NCI-H524 (cell line): Measurements from ENCODE around the gene SCFD2.
A peak's percentile ranks its signal among the peaks of the same experiment; 100 is the strongest.

Experiments used
- DNase-seq, 2 experiments: peaks; one replicate each; lab custom pipeline; 2025; lab: John Stamatoyannopoulos, UW

The SCFD2 gene

GRCh38 chr4:52917817-52918216, 448.0 kb downstream of the SCFD2 start:
- no peak for DNase-seq

- no peak for DNase-seq
Measured at GRCh38 chr4:52915730-52916300, 450.0 kb downstream of the SCFD2 start.

GRCh38 chr4:52915191-52915590, 450.7 kb downstream of the SCFD2 start:
- DNase-seq, result no peak

GRCh38 chr4:52914051-52914605, 451.7 kb downstream of the SCFD2 start:
- DNase-seq, result no peak

GRCh38 chr4:52912608-52913007, 453.3 kb downstream of the SCFD2 start:
- DNase-seq, result no peak

- DNase-seq, result peak; percentile 62 to 66
Measured at GRCh38 chr4:52911684-52912294, 454.1 kb downstream of the SCFD2 start.

GRCh38 chr4:52910115-52910514, 455.7 kb downstream of the SCFD2 start:
- no peak for DNase-seq

GRCh38 chr4:52907510-52907909, 458.4 kb downstream of the SCFD2 start:
- no peak for DNase-seq

- DNase-seq, result no peak
Measured at GRCh38 chr4:52904421-52904820, 461.4 kb downstream of the SCFD2 start.

- DNase-seq, result no peak
Measured at GRCh38 chr4:52903273-52903672, 462.6 kb downstream of the SCFD2 start.

GRCh38 chr4:52894443-52894842, 471.4 kb downstream of the SCFD2 start:
- DNase-seq, result no peak

GRCh38 chr4:52892880-52893279, 473.0 kb downstream of the SCFD2 start:
- DNase-seq, result no peak

- DNase-seq, result no peak
Measured at GRCh38 chr4:52891743-52892142, 474.1 kb downstream of the SCFD2 start.

GRCh38 chr4:52890521-52890791, 475.4 kb downstream of the SCFD2 start:
- no peak for DNase-seq

GRCh38 chr4:52889778-52890520, 475.9 kb downstream of the SCFD2 start:
- no peak for DNase-seq

- no peak for DNase-seq
Measured at GRCh38 chr4:52889354-52889753, 476.5 kb downstream of the SCFD2 start.

GRCh38 chr4:52884994-52885393, 480.9 kb downstream of the SCFD2 start:
- no peak for DNase-seq

- no peak for DNase-seq
Measured at GRCh38 chr4:52883707-52884669, 481.9 kb downstream of the SCFD2 start.

- no peak for DNase-seq
Measured at GRCh38 chr4:52883183-52883621, 482.7 kb downstream of the SCFD2 start.

GRCh38 chr4:52880994-52881393, 484.9 kb downstream of the SCFD2 start:
- DNase-seq, result no peak

- DNase-seq, result no peak
Measured at GRCh38 chr4:52879471-52879870, 486.4 kb downstream of the SCFD2 start.

- DNase-seq, result no peak
Measured at GRCh38 chr4:52877694-52878093, 488.2 kb downstream of the SCFD2 start.
